ENCODE measurements around the gene HSF2BP.

- TF ChIP-seq CTCF (IDR thresholded peaks at IDR 0.05) (no peak), POLR2A (IDR thresholded peaks at IDR 0.05) (no peak)
These were observed 85.4 kb downstream of the HSF2BP start for GRCh38 chr21:43573921-43574320.

Measured in tibial nerve (tissue), 3 donors.